Loucy (cell line): ENCODE results near the gene MLST8.

ENCODE experiments used
- H2AFZ ChIP-seq: fragments of 200-600 bp; sonication (generic); 2 replicates; pipeline ENCODE4 v1.6.0; 2016; ENCODE audit warnings: antibody characterized with exemption, mild to moderate bottlenecking, low read length, moderate library complexity
- H3F3A ChIP-seq: fragments of 200-600 bp; 2 replicates; pipeline ENCODE4 v1.6.0; 2016; ENCODE audit warnings: antibody characterized with exemption, low read depth, mild to moderate bottlenecking
- H3K27me3 ChIP-seq: fragments of 200-600 bp; sonication (generic); 2 replicates; pipeline ENCODE4 v1.6.1; 2014; ENCODE audit warnings: low read length, mild to moderate bottlenecking; ENCODE audit not compliant: insufficient read depth, poor library complexity, severe bottlenecking
- H3K36me3 ChIP-seq: fragments of 200-600 bp; sonication (generic); 2 replicates; pipeline ENCODE4 v1.6.1; 2016; ENCODE audit warnings: low read length; ENCODE audit not compliant: insufficient read depth
- H3K4me1 ChIP-seq: fragments of 200-600 bp; sonication (generic); 2 replicates; pipeline ENCODE4 v1.5.1; 2014; ENCODE audit warnings: low read length, mild to moderate bottlenecking; ENCODE audit not compliant: insufficient read depth, poor library complexity, severe bottlenecking
- H3K4me2 ChIP-seq: fragments of 200-600 bp; sonication (generic); 2 replicates; pipeline ENCODE4 v1.6.0; 2014; ENCODE audit warnings: antibody characterized with exemption, low read length, low read depth, mild to moderate bottlenecking; ENCODE audit not compliant: poor library complexity, severe bottlenecking
- H3K4me3 ChIP-seq: fragments of 200-600 bp; sonication (generic); 2 replicates; pipeline ENCODE4 v1.5.1; 2014; ENCODE audit warnings: low read length, mild to moderate bottlenecking, mixed read lengths; ENCODE audit not compliant: poor library complexity, severe bottlenecking
- H3K79me2 ChIP-seq: fragments of 200-600 bp; sonication (generic); 2 replicates; pipeline ENCODE4 v1.6.1; 2014; ENCODE audit warnings: low read length; ENCODE audit not compliant: insufficient read depth
- H3K9ac ChIP-seq: fragments of 200-600 bp; sonication (generic); 2 replicates; pipeline ENCODE4 v1.6.0; 2014; ENCODE audit warnings: mild to moderate bottlenecking, low read depth, low read length, moderate library complexity; ENCODE audit not compliant: poor library complexity, severe bottlenecking
- H3K9me2 ChIP-seq: fragments of 200-600 bp; sonication (generic); replicated peaks from 2 replicates; pipeline ENCODE4 v1.6.1; 2016; ENCODE audit warnings: low read depth, low read length, mixed read lengths
- H3K9me3 ChIP-seq: fragments of 200-600 bp; sonication (generic); 2 replicates; pipeline ENCODE4 v1.6.1; 2014; ENCODE audit warnings: mild to moderate bottlenecking, antibody characterized with exemption, low read length, low read depth; ENCODE audit not compliant: insufficient read depth
- H4K20me1 ChIP-seq: fragments of 200-600 bp; sonication (generic); 2 replicates; pipeline ENCODE4 v1.6.0; 2014; ENCODE audit warnings: antibody characterized with exemption, low read length, mild to moderate bottlenecking; ENCODE audit not compliant: insufficient read depth, poor library complexity, severe bottlenecking
- CTCF ChIP-seq: fragments of 200-600 bp; sonication (generic); conservative IDR thresholded peaks from 2 replicates; pipeline ENCODE4 v1.5.1; 2014; ENCODE audit warnings: mild to moderate bottlenecking, antibody characterized with exemption, low read length
- EZH2phosphoT487 ChIP-seq: fragments of 200-600 bp; IDR thresholded peaks from 2 replicates; pipeline ENCODE4 v1.6.1; 2018; ENCODE audit warnings: antibody characterized with exemption, mild to moderate bottlenecking, moderate library complexity, borderline replicate concordance

Gene MLST8

GRCh38 chr16:2223221-2223941 lies 18.1 kb downstream of the MLST8 start, which contains the start of gene E4F1:
Gene E4F1 (plus strand): TSS chr16:2223591. CDS start chr16:2223614, 23 bp downstream.
- H3F3A ChIP-seq, result no peaks in the 10 kb centered on the region
- peak within 1 kb of the TSS; percentile 79 for H3K4me2 ChIP-seq
- peak within 1 kb of the TSS; percentile 87 for H3K4me3 ChIP-seq
- H3K9me2 ChIP-seq, result no peaks in the 10 kb centered on the region
- no peaks in the 10 kb centered on the region for H3K9me3 ChIP-seq
- TF ChIP-seq EZH2phosphoT487, result no peak
- no peak for TF ChIP-seq CTCF
- H3K79me2 ChIP-seq, result peaks cover 41% of the 10 kb centered on the region
- peaks cover 3% of the 10 kb centered on the region for H4K20me1 ChIP-seq
- H2AFZ ChIP-seq, result peak within 1 kb of the TSS; percentile 75; the same call in 1 of the 2 replicates
- H3K9ac ChIP-seq, result peak within 1 kb of the TSS; percentile 90
- H3K36me3 ChIP-seq, result no peaks in the 10 kb centered on the region
- no peaks in the 10 kb centered on the region for H3K27me3 ChIP-seq
- no peaks in the 10 kb centered on the region for H3K4me1 ChIP-seq

GRCh38 chr16:2223942-2224486 lies 18.8 kb downstream of the MLST8 start:
- peak overlapping the region; percentile 87 for H3K4me3 ChIP-seq
- peak overlapping the region; percentile 75; the same call in 1 of the 2 replicates for H2AFZ ChIP-seq
- peaks cover 41% of the 10 kb centered on the region for H3K79me2 ChIP-seq
- peak overlapping the region; percentile 79 for H3K4me2 ChIP-seq
- H3K9me2 ChIP-seq, result no peaks in the 10 kb centered on the region
- H3K27me3 ChIP-seq, result no peaks in the 10 kb centered on the region
- peak overlapping the region; percentile 90 for H3K9ac ChIP-seq
- H4K20me1 ChIP-seq, result peaks cover 3% of the 10 kb centered on the region
- H3F3A ChIP-seq, result no peaks in the 10 kb centered on the region
- no peak for TF ChIP-seq EZH2phosphoT487
- no peak for TF ChIP-seq CTCF
- no peaks in the 10 kb centered on the region for H3K36me3 ChIP-seq
- no peaks in the 10 kb centered on the region for H3K9me3 ChIP-seq
- no peaks in the 10 kb centered on the region for H3K4me1 ChIP-seq

GRCh38 chr16:2226245-2226793 lies 21.1 kb downstream of the MLST8 start:
- Histone ChIP-seq H3K9me3 (no peaks in the 10 kb centered on the region), H3K27me3 (no peaks in the 10 kb centered on the region), H3K4me2 (peak overlapping the region; percentile 79), H3K9me2 (no peaks in the 10 kb centered on the region), H4K20me1 (peaks cover 3% of the 10 kb centered on the region), H3K36me3 (no peaks in the 10 kb centered on the region), H2AFZ (no peak overlapping the region), H3K79me2 (peaks cover 41% of the 10 kb centered on the region), H3K4me3 (peak overlapping the region; percentile 38), H3K4me1 (no peaks in the 10 kb centered on the region), H3F3A (no peaks in the 10 kb centered on the region), H3K9ac (no peak overlapping the region)
- TF ChIP-seq CTCF (no peak), EZH2phosphoT487 (no peak)
